ENCODE measurements around the gene CHMP6.

GRCh38 chr17:81028506-81028858 is 36.8 kb downstream of the CHMP6 start:
- TF ChIP-seq CTCF (conservative IDR thresholded peaks at IDR 0.05) = no peak
- TF ChIP-seq ZFX (IDR thresholded peaks at IDR 0.05) = no peak
